ENCODE data around the gene ATP2B2. TPM values are rescaled to one million over a fixed set of nuclear protein-coding genes. Genes with fewer than 3 reads are reported as not detected.

ATP2B2 gene
- total and polyA plus RNA-seq, 8 donors, result 0.01 to 0.18 (median 0.06) TPM; not detected in 1

GRCh38 chr3:10500717-10501663 lies 4.4 kb downstream of the ATP2B2 start:
- peaks cover 0 to 7% of the 10 kb centered on the region in 2 donors for H3K4me1 ChIP-seq
- H3K4me3 ChIP-seq, result no peak overlapping the region
- H3K27me3 ChIP-seq, result peaks cover 14 to 70% of the 10 kb centered on the region in 2 donors
- no peaks in the 10 kb centered on the region for H3K9me3 ChIP-seq
- no peak overlapping the region for H3K27ac ChIP-seq
- intact Hi-C loops (cut with DNase I), result no loop called here
- no peak for TF ChIP-seq CTCF (IDR thresholded peaks at IDR 0.05)
- DNase-seq, result no peak
- no peak for ATAC-seq
- H3K36me3 ChIP-seq, result no peaks in the 10 kb centered on the region

- Histone ChIP-seq H3K36me3 (no peaks in the 10 kb centered on the region), H3K9me3 (no peaks in the 10 kb centered on the region), H3K4me3 (no peak overlapping the region), H3K4me1 (no peaks in the 10 kb centered on the region), H3K27ac (no peak overlapping the region), H3K27me3 (peaks cover 0 to 43% of the 10 kb centered on the region in 2 donors)
- intact Hi-C loops (cut with DNase I), result no loop called here
- TF ChIP-seq CTCF (IDR thresholded peaks at IDR 0.05), result no peak
- no peak for ATAC-seq
- DNase-seq, result no peak
These were observed 7.1 kb downstream of the ATP2B2 start for GRCh38 chr3:10498271-10498670.

GRCh38 chr3:10497439-10497838 lies 7.9 kb downstream of the ATP2B2 start:
- Histone ChIP-seq H3K36me3 (no peaks in the 10 kb centered on the region), H3K27me3 (peaks cover 0 to 34% of the 10 kb centered on the region in 2 donors), H3K9me3 (no peaks in the 10 kb centered on the region), H3K27ac (no peak overlapping the region), H3K4me1 (no peaks in the 10 kb centered on the region), H3K4me3 (no peak overlapping the region)
- DNase-seq, result no peak
- no peak for TF ChIP-seq CTCF (IDR thresholded peaks at IDR 0.05)
- no peak for ATAC-seq
- intact Hi-C loops (cut with DNase I), result no loop called here

GRCh38 chr3:10496121-10496863 lies 9.1 kb downstream of the ATP2B2 start:
- H3K27ac ChIP-seq, result no peak overlapping the region
- ATAC-seq (no peak), DNase-seq (no peak)
- H3K4me3 ChIP-seq, result no peak overlapping the region
- no peak for TF ChIP-seq CTCF (IDR thresholded peaks at IDR 0.05)
- no peaks in the 10 kb centered on the region for H3K9me3 ChIP-seq
- H3K4me1 ChIP-seq, result no peaks in the 10 kb centered on the region
- intact Hi-C loops (cut with DNase I), result no loop called here
- H3K36me3 ChIP-seq, result no peaks in the 10 kb centered on the region
- H3K27me3 ChIP-seq, result peaks cover 0 to 24% of the 10 kb centered on the region in 2 donors

GRCh38 chr3:10495614-10496013 lies 9.8 kb downstream of the ATP2B2 start:
- H3K36me3 ChIP-seq, result no peaks in the 10 kb centered on the region
- no peaks in the 10 kb centered on the region for H3K9me3 ChIP-seq
- no peak for TF ChIP-seq CTCF (IDR thresholded peaks at IDR 0.05)
- intact Hi-C loops (cut with DNase I), result no loop called here
- ATAC-seq, result no peak
- peaks cover 0 to 23% of the 10 kb centered on the region in 2 donors for H3K27me3 ChIP-seq
- no peak overlapping the region for H3K27ac ChIP-seq
- no peaks in the 10 kb centered on the region for H3K4me1 ChIP-seq
- H3K4me3 ChIP-seq, result no peak overlapping the region
- DNase-seq, result no peak

All from left lung (tissue), 10 donors.